GM18873 (cell line): Measurements from ENCODE around the gene METTL6.
"Not testable (repeated sequence)": the region's sequence is repeated elsewhere in the genome, so short reads cannot be mapped to it uniquely, and the experiment has no call there.

ENCODE experiments used
- ATAC-seq: cut with Tn5 transposase; IDR thresholded peaks from one replicate; pipeline ENCODE4 v1.9.1; 2021; ENCODE audit warnings: mild to moderate bottlenecking, moderate library complexity, moderate number of reproducible peaks; ENCODE audit not compliant: unreplicated experiment, low FRiP score

The METTL6 gene

GRCh38 chr3:15427182-15427880 is at the start of gene METTL6, which contains the start of gene EAF1:
METTL6 (minus strand) TSS chr3:15427544; CDS start chr3:15426511, 1,033 bp downstream.
EAF1 (plus strand) TSS chr3:15427598; CDS start chr3:15427780, 182 bp downstream.
- ATAC-seq: no peak

GRCh38 chr3:15476378-15476777 is 49.0 kb upstream of the METTL6 start:
- ATAC-seq: no peak

- ATAC-seq: no peak
These were observed 47.8 kb upstream of the METTL6 start for GRCh38 chr3:15475161-15475560.

GRCh38 chr3:15471861-15472260 is 44.5 kb upstream of the METTL6 start:
- no peak for ATAC-seq

- no peak for ATAC-seq
These were observed 43.5 kb upstream of the METTL6 start for GRCh38 chr3:15470849-15471248.

- ATAC-seq: no peak
These were observed 42.9 kb upstream of the METTL6 start for GRCh38 chr3:15470261-15470660.

- ATAC-seq: no peak
These were observed 40.2 kb upstream of the METTL6 start for GRCh38 chr3:15467227-15468181.

GRCh38 chr3:15465876-15466585 is 38.7 kb upstream of the METTL6 start:
- no peak for ATAC-seq

- ATAC-seq: no peak
These were observed 35.1 kb upstream of the METTL6 start for GRCh38 chr3:15462451-15462850.

- no peak for ATAC-seq
These were observed 33.7 kb upstream of the METTL6 start for GRCh38 chr3:15460891-15461531.

- ATAC-seq: no peak
These were observed 31.0 kb upstream of the METTL6 start for GRCh38 chr3:15458212-15458780.

GRCh38 chr3:15456915-15457314 is 29.6 kb upstream of the METTL6 start:
- not testable (repeated sequence) for ATAC-seq

GRCh38 chr3:15456321-15456720 is 29.0 kb upstream of the METTL6 start:
- ATAC-seq: no peak

GRCh38 chr3:15455756-15456155 is 28.4 kb upstream of the METTL6 start:
- no peak for ATAC-seq

GRCh38 chr3:15454965-15455364 is 27.6 kb upstream of the METTL6 start:
- ATAC-seq: no peak

GRCh38 chr3:15453991-15454625 is 26.8 kb upstream of the METTL6 start:
- no peak for ATAC-seq

- ATAC-seq: no peak
These were observed 26.2 kb upstream of the METTL6 start for GRCh38 chr3:15453501-15453900.

GRCh38 chr3:15452961-15453360 is 25.6 kb upstream of the METTL6 start:
- no peak for ATAC-seq

GRCh38 chr3:15452156-15452555 is 24.8 kb upstream of the METTL6 start:
- no peak for ATAC-seq
